GM18505 (cell line): ENCODE data around the gene CCDC137.

Source experiments
- ATAC-seq: cut with Tn5 transposase; IDR thresholded peaks from one replicate; pipeline ENCODE4 v1.9.1; 2021; ENCODE audit not compliant: unreplicated experiment
- POLR2A ChIP-seq: IDR thresholded peaks from 4 replicates; pipeline ENCODE4 v1.6.1; 2011; ENCODE audit warnings: borderline replicate concordance; ENCODE audit not compliant: insufficient read depth, insufficient read length; ENCODE audit errors: extremely low read depth

CCDC137 gene

GRCh38 chr17:81682565-81683207 lies 16.1 kb downstream of the CCDC137 start:
- ATAC-seq: no peak

GRCh38 chr17:81683208-81683583 lies 16.7 kb downstream of the CCDC137 start:
- ATAC-seq: no peak
- no peak for TF ChIP-seq POLR2A

More at GRCh38 chr17:81682565-81683207, 16.1 kb downstream of the CCDC137 start:
- TF ChIP-seq POLR2A: no peak

GRCh38 chr17:81683584-81684441 lies 17.3 kb downstream of the CCDC137 start, which contains the start of the genes ARL16 and HGS:
ARL16 (minus strand) TSS chr17:81683797; CDS start chr17:81683753, 44 bp downstream.
HGS (plus strand) TSS chr17:81684011; CDS start chr17:81684067, 56 bp downstream.
- peak; percentile 73 for TF ChIP-seq POLR2A
- ATAC-seq: peak; percentile 87

- TF ChIP-seq POLR2A: no peak
- no peak for ATAC-seq
Measured at GRCh38 chr17:81684442-81684911, 17.9 kb downstream of the CCDC137 start.

- no peak for ATAC-seq
- no peak for TF ChIP-seq POLR2A
Measured at GRCh38 chr17:81685108-81685507, 18.6 kb downstream of the CCDC137 start.

- no peak for TF ChIP-seq POLR2A
- no peak for ATAC-seq
Measured at GRCh38 chr17:81686614-81687013, 20.1 kb downstream of the CCDC137 start.

GRCh38 chr17:81687770-81688541 lies 21.4 kb downstream of the CCDC137 start:
- ATAC-seq: no peak
- no peak for TF ChIP-seq POLR2A

GRCh38 chr17:81688616-81689015 lies 22.1 kb downstream of the CCDC137 start:
- TF ChIP-seq POLR2A: no peak
- no peak for ATAC-seq

GRCh38 chr17:81690066-81690465 lies 23.5 kb downstream of the CCDC137 start:
- no peak for ATAC-seq
- TF ChIP-seq POLR2A: no peak

- TF ChIP-seq POLR2A: no peak
- no peak for ATAC-seq
Measured at GRCh38 chr17:81690549-81690948, 24.0 kb downstream of the CCDC137 start.

- TF ChIP-seq POLR2A: no peak
- ATAC-seq: no peak
Measured at GRCh38 chr17:81691196-81691595, 24.7 kb downstream of the CCDC137 start.

- no peak for ATAC-seq
- TF ChIP-seq POLR2A: no peak
Measured at GRCh38 chr17:81691608-81692007, 25.1 kb downstream of the CCDC137 start.
